ENCODE results near the gene ZC3H14. TPM values are rescaled to one million over a fixed set of nuclear protein-coding genes. Genes with fewer than 3 reads are reported as not detected.

ZC3H14 gene
- total RNA-seq, 1 donor from 2014 or later, result 59.6 TPM

DNA sequence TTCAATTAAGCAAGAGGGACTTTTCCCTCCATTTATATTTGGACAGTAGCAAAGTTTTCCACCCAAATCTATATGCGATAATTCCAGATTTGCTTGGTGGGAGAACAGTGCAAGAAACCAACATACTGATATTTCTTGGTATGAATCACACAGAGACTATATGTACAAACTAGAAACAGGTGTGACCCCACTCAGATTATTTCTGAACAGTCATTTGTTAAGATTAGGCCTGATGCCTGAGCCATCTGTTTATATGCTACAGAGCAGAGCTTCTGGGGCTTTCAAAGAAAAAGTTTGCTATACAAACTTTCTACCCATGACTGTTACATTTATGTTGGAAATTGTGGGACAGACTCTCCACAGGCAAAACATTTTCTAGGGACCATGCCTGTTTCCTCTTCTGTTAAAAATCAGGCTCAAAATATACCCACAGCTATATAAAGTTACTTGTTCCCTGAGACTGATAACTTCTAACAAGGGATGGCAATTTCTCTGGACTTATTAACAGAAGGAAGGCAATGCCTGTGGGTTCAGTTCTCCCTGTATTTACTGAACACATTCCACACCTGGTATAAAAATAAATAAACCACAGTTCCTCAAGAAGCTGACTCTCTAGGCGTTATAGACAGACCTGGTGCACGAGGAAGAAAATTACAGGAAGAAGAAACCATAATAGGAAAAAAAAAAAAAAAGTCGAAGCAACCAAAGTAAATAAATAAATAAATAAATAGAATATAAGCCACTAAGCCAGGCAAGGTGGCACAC lies 16.0 kb upstream of the ZC3H14 start:
- peaks cover 16% of the 10 kb centered on the region for H3K4me1 Mint-ChIP-seq (ENCODE audit: low read depth, unreplicated experiment)
- no peak overlapping the region for H3K4me3 Mint-ChIP-seq (ENCODE audit: unreplicated experiment)
- peaks cover 4% of the 10 kb centered on the region for H3K27me3 Mint-ChIP-seq (ENCODE audit: unreplicated experiment)
- H3K9me3 Mint-ChIP-seq (ENCODE audit: unreplicated experiment), result peaks cover 2% of the 10 kb centered on the region
- no peak for DNase-seq
- peaks cover 8% of the 10 kb centered on the region for H3K36me3 Mint-ChIP-seq (ENCODE audit: unreplicated experiment)
- TF ChIP-seq, protein P1, sequence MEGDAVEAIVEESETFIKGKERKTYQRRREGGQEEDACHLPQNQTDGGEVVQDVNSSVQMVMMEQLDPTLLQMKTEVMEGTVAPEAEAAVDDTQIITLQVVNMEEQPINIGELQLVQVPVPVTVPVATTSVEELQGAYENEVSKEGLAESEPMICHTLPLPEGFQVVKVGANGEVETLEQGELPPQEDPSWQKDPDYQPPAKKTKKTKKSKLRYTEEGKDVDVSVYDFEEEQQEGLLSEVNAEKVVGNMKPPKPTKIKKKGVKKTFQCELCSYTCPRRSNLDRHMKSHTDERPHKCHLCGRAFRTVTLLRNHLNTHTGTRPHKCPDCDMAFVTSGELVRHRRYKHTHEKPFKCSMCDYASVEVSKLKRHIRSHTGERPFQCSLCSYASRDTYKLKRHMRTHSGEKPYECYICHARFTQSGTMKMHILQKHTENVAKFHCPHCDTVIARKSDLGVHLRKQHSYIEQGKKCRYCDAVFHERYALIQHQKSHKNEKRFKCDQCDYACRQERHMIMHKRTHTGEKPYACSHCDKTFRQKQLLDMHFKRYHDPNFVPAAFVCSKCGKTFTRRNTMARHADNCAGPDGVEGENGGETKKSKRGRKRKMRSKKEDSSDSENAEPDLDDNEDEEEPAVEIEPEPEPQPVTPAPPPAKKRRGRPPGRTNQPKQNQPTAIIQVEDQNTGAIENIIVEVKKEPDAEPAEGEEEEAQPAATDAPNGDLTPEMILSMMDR (IDR thresholded peaks at IDR 0.05; ENCODE audit: partially characterized antibody, unreplicated experiment), result no peak
- H3K27ac Mint-ChIP-seq (ENCODE audit: unreplicated experiment), result no peak overlapping the region

DNA sequence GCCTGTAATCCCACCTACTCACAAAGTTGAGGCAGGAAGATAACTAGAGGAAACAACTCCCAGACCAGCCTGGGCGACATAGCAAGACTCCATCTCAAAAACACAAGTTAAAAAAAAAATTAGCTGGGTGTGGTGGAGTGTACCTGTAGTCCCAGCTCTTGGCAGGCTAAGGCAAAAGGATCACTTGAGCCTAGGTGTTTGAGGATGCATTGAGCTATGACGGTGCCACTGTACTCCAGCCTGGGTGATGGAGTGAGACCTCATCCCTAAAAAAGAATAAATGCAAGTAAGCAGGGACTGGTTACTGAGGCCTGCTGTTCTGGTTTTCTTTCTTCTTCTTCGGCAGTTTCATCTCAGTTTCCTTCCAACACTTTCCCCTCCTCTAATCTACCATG lies 15.5 kb upstream of the ZC3H14 start:
- no peak overlapping the region for H3K27ac Mint-ChIP-seq (ENCODE audit: unreplicated experiment)
- peaks cover 4% of the 10 kb centered on the region for H3K27me3 Mint-ChIP-seq (ENCODE audit: unreplicated experiment)
- H3K4me3 Mint-ChIP-seq (ENCODE audit: unreplicated experiment), result no peak overlapping the region
- peaks cover 2% of the 10 kb centered on the region for H3K9me3 Mint-ChIP-seq (ENCODE audit: unreplicated experiment)
- TF ChIP-seq, protein P1 (IDR thresholded peaks at IDR 0.05; ENCODE audit: partially characterized antibody, unreplicated experiment), result no peak
- H3K4me1 Mint-ChIP-seq (ENCODE audit: low read depth, unreplicated experiment), result peaks cover 14% of the 10 kb centered on the region
- peaks cover 8% of the 10 kb centered on the region for H3K36me3 Mint-ChIP-seq (ENCODE audit: unreplicated experiment)
- no peak for DNase-seq

DNA sequence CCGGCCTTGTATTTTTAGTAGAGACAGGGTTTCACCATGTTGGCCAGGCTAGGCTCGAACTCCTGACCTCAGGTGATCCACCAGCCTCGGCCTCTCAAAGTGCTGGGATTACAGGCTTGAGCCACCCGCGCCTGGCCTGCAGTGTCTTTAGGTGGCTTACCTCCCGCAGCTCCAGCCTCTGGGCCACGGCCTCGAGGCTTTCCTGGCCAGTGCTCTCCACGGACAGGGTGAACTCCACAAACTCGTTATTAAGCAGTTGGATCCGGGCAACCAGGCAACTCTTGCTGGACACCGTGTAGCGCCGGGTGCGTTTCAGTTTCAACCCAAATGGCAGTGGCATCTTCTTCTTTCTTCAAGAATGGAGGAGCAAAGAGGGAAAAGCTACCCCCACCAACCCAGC lies 12.8 kb upstream of the ZC3H14 start:
- no peak overlapping the region for H3K27ac Mint-ChIP-seq (ENCODE audit: unreplicated experiment)
- H3K4me3 Mint-ChIP-seq (ENCODE audit: unreplicated experiment), result no peak overlapping the region
- peaks cover 8% of the 10 kb centered on the region for H3K36me3 Mint-ChIP-seq (ENCODE audit: unreplicated experiment)
- peaks cover 10% of the 10 kb centered on the region for H3K4me1 Mint-ChIP-seq (ENCODE audit: low read depth, unreplicated experiment)
- H3K27me3 Mint-ChIP-seq (ENCODE audit: unreplicated experiment), result peaks cover 10% of the 10 kb centered on the region
- H3K9me3 Mint-ChIP-seq (ENCODE audit: unreplicated experiment), result peaks cover 8% of the 10 kb centered on the region
- DNase-seq, result no peak
- TF ChIP-seq, protein P1 (IDR thresholded peaks at IDR 0.05; ENCODE audit: partially characterized antibody, unreplicated experiment), result no peak

DNA sequence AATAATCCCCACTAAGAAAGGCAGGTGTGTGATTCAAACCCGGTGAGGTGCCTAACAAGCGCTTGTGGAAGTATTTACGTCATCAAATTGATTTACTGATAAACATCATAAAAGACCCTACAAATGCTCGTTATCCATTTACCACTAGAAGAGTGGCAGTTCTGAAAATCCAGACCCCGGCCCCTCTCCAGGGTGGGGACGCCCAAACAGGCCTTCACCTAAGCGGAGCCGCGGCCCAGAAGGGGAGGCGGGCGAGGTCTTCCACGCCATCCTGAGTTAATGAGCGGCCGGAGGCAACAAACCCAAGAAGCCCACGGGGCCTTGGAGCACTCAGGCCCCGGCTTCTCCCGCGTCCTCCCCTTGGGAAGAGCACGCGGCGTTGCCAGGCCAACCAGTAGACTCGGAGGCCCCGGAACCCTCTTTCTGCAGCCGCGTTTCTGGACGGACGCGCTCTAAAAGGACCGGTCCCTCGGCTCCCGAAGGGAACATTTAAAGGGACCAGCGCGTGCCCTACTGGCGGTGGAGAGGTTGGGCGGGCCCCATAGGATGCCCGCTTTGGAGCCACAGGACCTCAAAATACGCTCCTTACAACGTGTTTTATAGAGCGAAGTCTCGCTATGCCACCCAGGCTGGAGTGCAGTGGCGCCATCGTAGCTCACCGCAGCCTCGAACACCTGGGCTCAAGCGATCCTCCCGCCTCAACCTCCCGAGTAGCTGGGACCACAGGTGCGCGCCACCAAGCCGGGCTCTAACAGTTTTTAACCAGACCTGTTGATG lies 11.6 kb upstream of the ZC3H14 start:
- TF ChIP-seq, protein P1 (IDR thresholded peaks at IDR 0.05; ENCODE audit: partially characterized antibody, unreplicated experiment), result no peak
- Mint-ChIP-seq H3K9me3 (ENCODE audit: unreplicated experiment) (peaks cover 8% of the 10 kb centered on the region), H3K27me3 (ENCODE audit: unreplicated experiment) (peaks cover 12% of the 10 kb centered on the region), H3K36me3 (ENCODE audit: unreplicated experiment) (peaks cover 8% of the 10 kb centered on the region), H3K4me1 (ENCODE audit: low read depth, unreplicated experiment) (peaks cover 13% of the 10 kb centered on the region), H3K4me3 (ENCODE audit: unreplicated experiment) (peak overlapping the region; percentile 98), H3K27ac (ENCODE audit: unreplicated experiment) (peak overlapping the region; percentile 72)
- DNase-seq, result peak; percentile 92

All from glutamatergic neuron (in vitro differentiated cells).